OCI-M2 (cell line): ENCODE data around the gene TMEM115.
"Not testable (repeated sequence)": the region's sequence is repeated elsewhere in the genome, so short reads cannot be mapped to it uniquely, and the experiment has no call there.

Experiments
- DNase-seq: peaks from one replicate; lab custom pipeline; 2025; ENCODE audit not compliant: unreplicated experiment; lab: John Stamatoyannopoulos, UW

Gene TMEM115

GRCh38 chr3:50319181-50319893 is 40.0 kb downstream of the TMEM115 start:
- no peak for DNase-seq

GRCh38 chr3:50318615-50319014 is 40.7 kb downstream of the TMEM115 start:
- DNase-seq = no peak

GRCh38 chr3:50318163-50318562 is 41.2 kb downstream of the TMEM115 start:
- no peak for DNase-seq

- no peak for DNase-seq
These were observed 42.0 kb downstream of the TMEM115 start for GRCh38 chr3:50317300-50317699.

- no peak for DNase-seq
These were observed 42.6 kb downstream of the TMEM115 start for GRCh38 chr3:50316657-50317242.

- no peak for DNase-seq
These were observed 44.5 kb downstream of the TMEM115 start for GRCh38 chr3:50314816-50315215.

- DNase-seq = no peak
These were observed 45.0 kb downstream of the TMEM115 start for GRCh38 chr3:50314342-50314741.

GRCh38 chr3:50312041-50312440 is 47.3 kb downstream of the TMEM115 start:
- DNase-seq = not testable (repeated sequence)
